Common myeloid progenitor, CD34-positive (primary cell): Measurements from ENCODE around the gene CCDC192.

Source experiments
- CTCF ChIA-PET: fragments of 350-600 bp; sonication (Branson Sonifier 250); formaldehyde crosslinking; loops from one replicate; lab custom pipeline; 2021; ENCODE audit warnings: antibody characterized with exemption; lab: Charles Lee
- POLR2A ChIA-PET: fragments of 350-600 bp; sonication (Branson Sonifier 250); formaldehyde crosslinking; loops from one replicate; lab custom pipeline; 2021; ENCODE audit warnings: antibody characterized with exemption; lab: Charles Lee
- DNase-seq, 3 donors: peaks; one replicate each; pipeline versions ENCODE4 v3.0.0 to v3.0.0-alpha.2; 2013
- H3K27ac ChIP-seq, 2 experiments: 1 replicate in 1 of 2; 2 replicates in 1 of 2; pipeline ENCODE4 v1.7.0; 2013; ENCODE audit warnings: inconsistent platforms in 2 of 2, low read length in 2 of 2, mild to moderate bottlenecking in 2 of 2, low read depth in 1 of 2, moderate library complexity in 1 of 2; ENCODE audit not compliant: severe bottlenecking in 2 of 2, insufficient read depth in 1 of 2, poor library complexity in 1 of 2
- H3K27me3 ChIP-seq, 5 experiments: replicated peaks in 2 of 5; 1 replicate in 3 of 5; 2 replicates in 2 of 5; pipeline versions ENCODE4 v1.6.1 to v1.7.0; 2013; ENCODE audit warnings: low read length in 4 of 5, mild to moderate bottlenecking in 2 of 5, moderate library complexity in 2 of 5, inconsistent platforms in 1 of 5; ENCODE audit not compliant: insufficient read depth in 5 of 5, control insufficient read depth in 4 of 5
- H3K36me3 ChIP-seq, 4 experiments: 1 replicate in 2 of 4; 2 replicates in 2 of 4; pipeline versions ENCODE4 v1.6.1 to v1.7.0; 2013; ENCODE audit warnings: low read length in 3 of 4, control low read depth in 1 of 4, mild to moderate bottlenecking in 1 of 4; ENCODE audit not compliant: control insufficient read depth in 4 of 4, insufficient read depth in 4 of 4
- H3K4me1 ChIP-seq, 4 experiments: 1 replicate in 3 of 4; 2 replicates in 1 of 4; pipeline versions ENCODE4 v1.6.1 to v1.7.1; 2013; ENCODE audit warnings: low read length in 3 of 4, mild to moderate bottlenecking in 3 of 4, control low read depth in 1 of 4, inconsistent platforms in 1 of 4, moderate library complexity in 1 of 4; ENCODE audit not compliant: control insufficient read depth in 4 of 4, insufficient read depth in 4 of 4; ENCODE audit errors: control extremely low read depth in 1 of 4
- H3K4me3 ChIP-seq, 7 experiments: 1 replicate in 4 of 7; 2 replicates in 3 of 7; pipeline versions ENCODE4 v1.5.1 to v1.7.0; 2013; ENCODE audit warnings: mild to moderate bottlenecking in 7 of 7, low read length in 6 of 7, moderate library complexity in 6 of 7, inconsistent platforms in 2 of 7, low read depth in 2 of 7, control low read depth in 1 of 7; ENCODE audit not compliant: insufficient read depth in 4 of 7, control insufficient read depth in 1 of 7; ENCODE audit errors: extremely low read depth in 1 of 7
- H3K9me3 ChIP-seq, 5 experiments: 1 replicate in 4 of 5; 2 replicates in 1 of 5; pipeline versions ENCODE4 v1.6.1 to v1.7.1; 2013; ENCODE audit warnings: low read length in 4 of 5, mild to moderate bottlenecking in 2 of 5, inconsistent platforms in 1 of 5, low read depth in 1 of 5, moderate library complexity in 1 of 5; ENCODE audit not compliant: control insufficient read depth in 4 of 5, insufficient read depth in 2 of 5; ENCODE audit errors: control extremely low read depth in 1 of 5
- WGBS: methylation state at CpG from one replicate; pipeline ENCODE4 v1.1.5; 2013; ENCODE audit not compliant: insufficient coverage; 5-methylcytosine and 5-hydroxymethylcytosine counted together

The CCDC192 gene

DNA sequence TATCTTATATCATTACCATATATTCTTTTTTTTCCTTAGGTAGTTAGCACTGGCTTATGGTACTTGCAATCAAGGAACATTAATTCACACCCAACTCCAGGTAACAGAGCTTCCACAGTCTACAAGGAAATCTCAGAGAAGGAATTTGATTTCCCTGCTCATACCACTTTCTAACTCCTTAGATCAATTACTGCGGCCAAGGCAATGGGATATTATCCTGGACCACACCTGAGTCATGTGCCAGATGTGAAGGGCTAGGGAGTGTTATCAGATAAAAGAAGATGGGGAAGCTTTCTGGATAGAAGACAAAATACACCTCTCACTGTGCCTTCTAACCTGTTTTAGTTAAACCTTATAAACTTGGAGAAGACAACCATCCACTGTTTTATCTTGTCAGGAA is 181.2 kb downstream of the CCDC192 start:
- no CpG with 5 or more reads among the region's 1 CpG for WGBS
- H3K27ac ChIP-seq, result no peak overlapping the region
- CTCF ChIA-PET, result interaction anchor here (0.7 to 1.1 kb wide), 2 partner anchors 8 to 330 kb away, joined by 3 to 5 read pairs; no protein-coding TSS in a partner anchor

DNA sequence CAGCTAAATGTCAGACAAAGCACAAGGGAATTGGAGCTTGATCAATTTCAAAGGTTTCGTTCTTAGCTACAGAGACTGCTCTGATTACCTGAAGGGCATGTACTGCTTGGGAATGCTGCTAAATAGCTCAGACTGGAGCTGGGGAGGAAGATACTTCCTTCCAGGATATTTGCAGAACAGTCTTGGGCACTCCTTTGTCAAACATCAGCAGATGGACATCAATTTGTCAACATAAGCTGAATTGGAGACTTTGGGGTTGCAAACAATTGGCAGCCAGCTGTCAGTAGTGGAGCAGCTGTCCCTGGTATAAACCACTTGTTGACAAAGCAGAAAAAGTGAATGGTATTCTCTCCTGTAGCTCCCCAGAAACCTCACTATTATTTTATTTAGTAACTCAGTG is 182.0 kb downstream of the CCDC192 start:
- Histone ChIP-seq H3K9me3 (no peaks in the 10 kb centered on the region), H3K4me3 (no peak overlapping the region), H3K27me3 (no peaks in the 10 kb centered on the region), H3K36me3 (no peaks in the 10 kb centered on the region), H3K27ac (no peak overlapping the region), H3K4me1 (no peaks in the 10 kb centered on the region)
- 100% methylated on average over 1 of the region's 1 CpG for WGBS
- CTCF ChIA-PET, result interaction anchor here (1.1 kb wide), 1 partner anchor 329 kb away, joined by 3 read pairs; no protein-coding TSS in a partner anchor
- DNase-seq, result no peak
- POLR2A ChIA-PET, result no interaction called here

More for the DNA sequence above, 181.2 kb downstream of the CCDC192 start:
- POLR2A ChIA-PET, result no interaction called here
- Histone ChIP-seq H3K4me3 (no peak overlapping the region), H3K4me1 (no peaks in the 10 kb centered on the region), H3K27me3 (no peaks in the 10 kb centered on the region), H3K36me3 (no peaks in the 10 kb centered on the region), H3K9me3 (no peaks in the 10 kb centered on the region)
- no peak for DNase-seq

DNA sequence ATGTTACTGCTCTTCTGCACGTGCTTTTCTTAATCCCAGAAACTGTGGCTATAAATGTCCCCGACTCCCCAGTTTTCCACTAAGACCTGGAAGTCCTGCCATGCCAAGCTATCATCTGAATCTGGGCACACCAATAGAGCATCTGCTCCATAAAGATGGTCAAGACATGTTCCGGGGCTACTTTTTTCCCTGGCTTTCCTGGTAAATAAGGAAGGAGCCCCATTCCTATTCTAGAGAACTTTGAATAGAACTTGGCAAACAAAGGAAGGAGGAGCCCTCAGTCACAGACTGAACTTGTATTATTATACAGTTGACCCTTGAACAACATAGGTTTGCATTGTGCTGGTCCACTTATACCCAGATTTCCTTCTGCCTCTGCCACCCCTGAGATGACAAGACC is 182.9 kb downstream of the CCDC192 start:
- WGBS, result 100% methylated on average over 3 of the region's 3 CpGs
- no peak for DNase-seq
- Histone ChIP-seq H3K4me3 (no peak overlapping the region), H3K9me3 (no peaks in the 10 kb centered on the region), H3K27ac (no peak overlapping the region), H3K4me1 (no peaks in the 10 kb centered on the region), H3K36me3 (no peaks in the 10 kb centered on the region), H3K27me3 (no peaks in the 10 kb centered on the region)
- ChIA-PET CTCF (no interaction called here), POLR2A (no interaction called here)

DNA sequence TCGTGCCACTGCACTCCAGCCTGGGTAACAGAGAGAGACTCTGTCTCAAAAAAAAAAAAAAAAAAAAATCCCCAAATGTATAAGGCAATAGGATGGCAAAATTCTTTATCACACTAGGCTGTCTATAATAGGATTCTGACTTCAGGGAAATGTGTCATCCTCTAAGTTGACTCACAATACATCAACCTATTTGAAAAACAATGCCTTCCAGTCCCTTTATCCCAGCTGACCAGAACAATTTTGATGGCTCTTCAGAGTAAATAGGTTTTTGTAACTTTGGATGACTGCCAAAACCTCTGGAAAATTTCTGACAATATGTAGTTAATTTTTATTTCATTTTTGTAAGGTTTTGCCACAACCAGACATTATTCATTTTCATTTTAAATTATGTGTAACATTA is 184.1 kb downstream of the CCDC192 start:
- H3K27me3 ChIP-seq, result no peaks in the 10 kb centered on the region
- H3K9me3 ChIP-seq, result no peaks in the 10 kb centered on the region
- H3K4me3 ChIP-seq, result no peak overlapping the region
- DNase-seq, result no peak
- no peaks in the 10 kb centered on the region for H3K36me3 ChIP-seq
- H3K27ac ChIP-seq, result no peak overlapping the region
- no CpG with 5 or more reads among the region's 1 CpG for WGBS
- ChIA-PET POLR2A (no interaction called here), CTCF (no interaction called here)
- H3K4me1 ChIP-seq, result no peaks in the 10 kb centered on the region

DNA sequence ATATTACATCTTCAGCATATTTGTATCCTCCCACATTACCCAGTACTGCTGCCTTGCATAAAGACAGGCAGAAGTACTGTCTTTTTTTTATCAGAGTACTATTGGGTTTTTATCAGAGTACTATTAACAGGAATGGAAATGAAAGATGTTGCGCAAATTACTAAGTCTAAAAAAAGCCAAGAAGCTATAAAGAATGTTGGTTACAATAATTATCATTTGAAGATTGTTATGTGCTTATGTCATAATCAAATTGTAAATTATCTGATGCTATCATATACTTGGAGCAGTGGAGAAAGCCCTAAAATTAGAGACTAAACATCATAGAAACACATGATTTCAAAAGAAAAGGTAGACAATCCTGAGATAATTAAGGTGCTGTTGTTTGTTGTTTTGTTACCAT is 188.8 kb downstream of the CCDC192 start:
- H3K9me3 ChIP-seq, result no peaks in the 10 kb centered on the region
- CTCF ChIA-PET, result interaction anchor here (1.3 kb wide), 1 partner anchor 24 kb away, joined by 3 read pairs; no protein-coding TSS in a partner anchor
- H3K36me3 ChIP-seq, result no peaks in the 10 kb centered on the region
- H3K27me3 ChIP-seq, result no peaks in the 10 kb centered on the region
- H3K4me3 ChIP-seq, result no peak overlapping the region
- no peaks in the 10 kb centered on the region for H3K4me1 ChIP-seq
- no CpG with 5 or more reads among the region's 1 CpG for WGBS
- no peak for DNase-seq
- POLR2A ChIA-PET, result no interaction called here
- H3K27ac ChIP-seq, result no peak overlapping the region

DNA sequence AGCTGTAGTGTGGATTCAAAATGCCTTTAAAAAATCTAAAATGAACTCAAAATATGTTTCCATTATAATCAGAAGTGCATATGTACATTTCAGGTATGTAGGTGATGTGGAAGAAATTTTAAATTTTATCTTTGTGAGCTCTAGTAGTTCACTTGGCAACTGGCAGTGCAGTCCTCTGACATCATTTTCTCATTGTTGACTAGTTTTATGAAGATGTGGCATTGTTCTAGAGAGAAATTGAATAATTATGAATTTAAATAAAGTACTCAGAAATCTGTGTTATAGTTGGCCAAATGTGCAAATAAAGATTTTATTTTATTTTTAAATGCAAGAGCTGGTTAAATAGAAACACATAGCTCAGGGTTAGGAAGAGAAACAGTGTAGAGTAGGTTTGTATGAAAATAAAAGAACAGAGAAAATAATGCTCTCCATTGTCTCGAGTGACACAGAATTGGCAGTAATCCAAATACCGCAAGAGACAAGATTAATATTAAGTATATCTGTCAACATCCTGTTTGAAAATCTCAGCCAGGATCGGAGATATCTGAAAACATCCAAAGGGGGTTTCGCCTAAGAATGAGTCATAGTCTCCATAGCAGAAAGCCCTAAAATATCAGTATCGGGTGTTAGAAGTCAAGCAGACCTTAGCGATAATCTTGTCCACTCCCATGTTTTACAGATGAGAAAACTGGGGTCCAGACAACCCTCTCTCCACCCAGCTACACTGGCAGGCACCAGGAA is 189.4 kb downstream of the CCDC192 start:
- WGBS, result 91% methylated on average over 4 of the region's 6 CpGs
- H3K27ac ChIP-seq, result no peak overlapping the region

DNA sequence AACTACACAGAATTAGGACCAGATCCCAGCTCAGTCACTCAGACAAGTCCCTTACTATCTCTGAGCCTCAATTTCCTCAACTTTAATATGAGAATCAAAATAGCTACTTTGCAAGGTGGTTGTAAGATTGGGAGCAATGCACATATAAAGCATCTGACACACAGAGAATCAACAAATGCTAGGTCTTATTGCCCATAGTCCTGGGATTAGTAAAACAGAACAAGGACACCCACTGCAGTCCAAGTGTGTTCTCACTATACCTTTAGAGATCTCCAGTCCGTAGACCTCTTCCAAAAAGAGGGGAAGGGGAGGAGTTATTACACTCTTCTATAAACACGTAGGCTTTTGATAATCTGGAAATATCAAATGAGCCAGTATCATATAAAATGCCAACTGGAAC is 190.0 kb downstream of the CCDC192 start:
- Histone ChIP-seq H3K27ac (no peak overlapping the region), H3K4me3 (no peak overlapping the region), H3K27me3 (no peaks in the 10 kb centered on the region), H3K9me3 (no peaks in the 10 kb centered on the region), H3K4me1 (no peaks in the 10 kb centered on the region), H3K36me3 (no peaks in the 10 kb centered on the region)
- POLR2A ChIA-PET, result no interaction called here
- no peak for DNase-seq
- CTCF ChIA-PET, result interaction anchor here (1.3 to 1.9 kb wide), 2 partner anchors 17 to 26 kb away, joined by 3 to 5 read pairs; no protein-coding TSS in a partner anchor
- no CpG with 5 or more reads among the region's 2 CpGs for WGBS

More for the DNA sequence above, 189.4 kb downstream of the CCDC192 start:
- Histone ChIP-seq H3K36me3 (no peaks in the 10 kb centered on the region), H3K4me1 (no peaks in the 10 kb centered on the region), H3K9me3 (no peaks in the 10 kb centered on the region), H3K4me3 (no peak overlapping the region), H3K27me3 (no peaks in the 10 kb centered on the region)
- DNase-seq, result peak in 2 of 3 donors; percentile 37 to 52
- ChIA-PET CTCF (interaction anchor here (1.3 kb wide), 1 partner anchor 25 kb away, joined by 3 read pairs; no protein-coding TSS in a partner anchor), POLR2A (no interaction called here)
